NCI-H2029 treated with DMSO at 0.1 percent for 48 hours (cell line): ENCODE data around the gene PCMTD2.

ENCODE experiments used
- DNase-seq: peaks from one replicate; lab custom pipeline; 2025; lab: John Stamatoyannopoulos, UW

Gene PCMTD2

DNA sequence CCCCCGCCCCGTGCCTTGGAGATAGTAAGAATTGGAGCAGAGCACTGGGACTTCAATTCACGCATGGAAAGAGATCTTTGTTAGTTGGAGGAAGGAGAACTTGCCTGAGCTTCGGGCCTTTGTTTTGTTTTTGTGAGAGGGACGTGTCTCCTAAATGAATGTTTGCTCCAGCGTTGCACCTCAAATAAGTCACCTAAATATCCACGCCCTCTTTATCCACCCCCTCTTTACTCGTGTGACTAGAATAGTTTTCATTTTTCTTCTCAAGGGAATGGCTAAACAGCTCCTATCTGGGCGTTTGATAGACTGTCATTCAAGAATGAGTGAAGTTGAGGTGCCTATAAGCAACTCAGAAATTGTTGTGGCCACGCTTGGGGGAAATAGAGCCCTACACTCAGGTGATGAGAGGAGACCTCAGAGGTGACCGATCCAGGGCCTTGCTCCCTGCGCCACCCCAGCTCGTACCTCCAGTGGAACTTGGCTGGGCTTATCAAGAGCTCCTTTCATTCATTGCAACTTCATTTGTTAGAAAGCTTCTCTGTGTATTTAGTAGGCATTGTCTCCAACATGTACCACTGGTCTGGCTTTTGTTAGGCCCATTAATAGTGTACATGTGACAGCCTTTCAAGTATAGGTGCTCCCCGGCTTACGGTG lies 861 bp downstream of the PCMTD2 start:
- no peak for DNase-seq

GRCh38 chr20:64257107-64257757 lies 1.7 kb downstream of the PCMTD2 start:
- no peak for DNase-seq

DNA sequence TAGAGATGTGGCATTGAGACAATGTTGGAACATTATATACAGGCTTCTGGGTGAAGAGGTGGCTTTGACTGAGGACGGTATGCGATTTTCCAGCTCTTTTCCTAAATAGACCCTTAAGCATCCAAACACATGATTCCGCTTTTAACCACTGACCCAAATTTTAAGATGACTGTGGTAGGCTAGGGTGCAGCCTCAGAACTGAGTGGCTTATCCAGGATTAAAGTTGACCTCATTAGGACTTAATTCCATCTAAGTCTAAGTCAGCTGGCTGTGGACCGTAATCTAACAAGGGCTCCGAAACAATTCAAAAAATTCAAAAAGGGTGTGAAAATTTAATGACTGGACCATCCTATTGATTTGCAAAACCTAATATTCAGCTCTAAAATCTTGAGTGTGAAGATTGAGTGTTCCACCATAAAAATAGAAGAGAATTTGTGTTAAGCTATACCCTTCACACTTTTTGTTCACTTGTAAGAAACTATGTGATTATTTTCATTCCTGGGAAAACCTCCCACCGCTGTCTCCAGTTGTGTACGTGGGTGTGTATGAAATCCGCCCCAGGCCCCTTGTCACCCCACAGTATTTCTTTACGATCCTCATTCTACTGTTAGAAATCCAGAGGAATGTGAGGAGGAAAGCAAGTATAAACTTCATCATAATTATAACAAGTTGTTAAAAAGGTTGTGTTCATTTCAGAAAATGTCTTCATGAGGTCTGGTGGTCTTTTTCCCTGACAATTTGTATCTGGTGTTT lies 2.7 kb downstream of the PCMTD2 start:
- DNase-seq, result no peak

DNA sequence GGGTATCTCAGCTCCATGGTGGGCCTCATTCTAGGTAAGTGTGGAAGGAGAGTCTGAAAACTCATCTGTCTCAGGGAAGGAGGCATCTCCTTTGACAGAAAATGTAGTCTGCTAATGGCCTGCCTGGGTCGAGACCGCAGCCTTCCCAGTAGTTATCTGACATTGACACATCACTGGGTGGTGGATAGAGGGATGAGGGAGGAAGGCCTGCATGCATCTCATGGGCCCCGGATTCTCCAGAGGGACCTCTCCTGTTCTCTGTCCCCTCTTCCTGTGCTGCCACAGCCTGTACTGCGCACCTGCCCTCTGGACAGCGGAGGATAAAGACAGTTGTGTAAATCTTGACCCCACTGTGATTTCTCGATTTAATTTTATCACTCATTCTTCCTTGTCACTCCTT lies 4.7 kb downstream of the PCMTD2 start:
- DNase-seq, result no peak

DNA sequence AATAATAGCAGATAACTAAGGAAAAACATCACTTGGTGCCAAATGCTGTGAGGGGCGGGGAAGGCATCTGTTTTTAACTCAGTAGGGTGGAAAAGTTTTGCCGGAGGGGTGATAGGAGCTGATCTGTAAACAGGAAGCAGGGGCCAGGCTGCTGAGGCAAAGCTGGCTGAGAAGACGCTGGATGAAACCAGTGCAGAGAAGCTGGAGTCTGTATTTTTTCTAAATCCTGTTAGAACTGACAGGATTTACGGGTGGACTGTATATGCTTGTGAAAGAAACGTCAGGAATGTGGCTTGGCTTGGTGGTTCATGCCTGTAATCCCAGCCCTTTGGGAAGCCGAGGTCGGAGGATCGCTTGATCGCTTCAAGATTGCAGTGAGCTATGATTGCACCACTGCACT lies 5.6 kb downstream of the PCMTD2 start:
- no peak for DNase-seq

- no peak for DNase-seq
Observed at GRCh38 chr20:64264091-64264490, 8.5 kb downstream of the PCMTD2 start.

DNA sequence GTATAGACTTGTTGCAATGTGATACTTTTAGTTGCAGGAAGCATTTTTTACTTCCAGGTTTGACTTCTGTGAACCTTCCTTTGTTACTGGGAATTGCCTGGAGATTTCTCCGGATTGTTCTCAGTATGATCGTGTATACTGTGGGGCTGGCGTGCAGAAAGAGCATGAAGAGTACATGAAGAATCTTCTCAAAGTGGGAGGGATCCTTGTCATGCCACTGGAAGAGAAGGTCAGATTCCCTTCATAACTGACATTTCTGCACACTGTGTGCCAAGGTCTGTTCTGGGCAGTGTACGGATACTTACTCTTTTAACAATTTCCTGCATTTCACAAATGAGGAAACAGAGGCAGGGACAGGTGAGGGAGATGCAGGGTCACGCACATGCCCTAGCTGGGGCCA lies 9.7 kb downstream of the PCMTD2 start:
- DNase-seq, result no peak

- no peak for DNase-seq
Observed at GRCh38 chr20:64266988-64267387, 11.4 kb downstream of the PCMTD2 start.

- no peak for DNase-seq
Observed at GRCh38 chr20:64268174-64268573, 12.6 kb downstream of the PCMTD2 start.

GRCh38 chr20:64269604-64270411 lies 14.3 kb downstream of the PCMTD2 start:
- DNase-seq, result no peak

DNA sequence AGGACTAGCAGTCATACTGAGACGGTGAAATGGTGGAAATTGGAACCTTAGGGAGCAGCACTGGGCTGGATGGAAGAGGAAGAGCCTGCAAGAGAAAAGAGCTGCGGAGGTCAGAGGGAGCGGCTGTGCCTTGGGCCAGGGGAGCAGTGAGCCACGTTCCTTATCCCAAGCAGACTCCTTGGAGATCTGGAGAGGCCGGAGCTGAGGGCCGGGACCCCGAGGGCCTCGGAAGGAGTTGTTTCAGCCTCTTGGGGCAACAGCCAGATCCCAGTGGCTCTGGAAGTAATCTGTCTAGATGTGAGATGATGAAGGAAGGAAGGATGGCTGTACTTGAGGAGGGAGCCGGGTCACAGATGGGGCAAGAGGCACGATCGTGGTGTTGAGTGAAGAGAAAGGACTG lies 16.1 kb downstream of the PCMTD2 start:
- no peak for DNase-seq

GRCh38 chr20:64273109-64273508 lies 17.6 kb downstream of the PCMTD2 start:
- DNase-seq, result no peak

DNA sequence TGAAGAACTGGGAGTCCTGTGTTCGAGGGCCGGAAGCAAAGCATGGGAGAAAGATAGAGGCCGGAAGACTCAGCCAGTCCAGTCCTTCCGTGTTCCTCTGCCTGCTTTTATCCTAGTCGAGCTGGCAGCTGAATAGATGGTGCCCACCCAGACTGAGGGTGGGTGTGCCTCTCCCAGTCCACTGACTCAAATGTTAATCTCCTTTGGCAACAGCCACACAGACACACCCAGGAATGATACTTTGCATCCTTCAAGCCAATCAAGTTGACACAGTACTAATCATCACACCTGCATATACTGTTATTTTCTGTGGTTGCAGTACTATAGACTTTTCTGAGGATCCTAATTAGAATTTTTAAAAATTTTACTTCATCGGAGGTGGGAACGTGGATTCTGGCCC lies 21.3 kb downstream of the PCMTD2 start:
- DNase-seq, result no peak

DNA sequence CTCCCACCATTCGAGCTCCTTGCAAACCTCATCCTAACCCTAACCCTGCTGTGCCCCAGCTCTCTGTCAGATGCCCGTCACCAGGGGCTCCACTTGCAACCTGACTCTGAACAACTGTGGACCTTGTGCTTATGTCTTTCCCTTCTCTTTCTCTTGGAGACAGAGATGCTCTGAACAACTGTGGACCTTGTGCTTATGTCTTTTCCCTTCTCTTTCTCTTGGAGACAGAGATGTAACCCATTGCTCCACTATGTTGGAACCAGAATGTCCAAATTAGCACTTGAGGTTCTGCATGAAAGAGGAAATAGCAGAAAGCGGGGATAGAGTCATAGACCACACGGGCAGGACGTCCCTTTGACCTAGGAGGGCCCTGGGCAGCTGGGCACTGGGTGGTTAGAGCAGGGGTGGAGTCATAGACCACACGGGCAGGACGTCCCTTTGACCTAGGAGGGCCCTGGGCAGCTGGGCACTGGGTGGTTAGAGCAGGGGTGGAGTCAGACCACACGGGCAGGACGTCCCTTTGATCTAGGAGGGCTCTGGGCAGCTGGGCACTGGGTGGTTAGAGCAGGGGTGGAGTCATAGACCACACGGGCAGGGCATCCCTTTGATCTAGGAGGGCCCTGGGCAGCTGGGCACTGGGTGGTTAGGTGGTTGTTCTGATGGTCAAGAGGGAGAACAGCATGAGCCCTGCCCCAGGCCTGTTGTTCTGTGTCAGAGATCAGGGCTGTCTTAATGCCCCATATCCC lies 22.2 kb downstream of the PCMTD2 start:
- DNase-seq, result no peak

DNA sequence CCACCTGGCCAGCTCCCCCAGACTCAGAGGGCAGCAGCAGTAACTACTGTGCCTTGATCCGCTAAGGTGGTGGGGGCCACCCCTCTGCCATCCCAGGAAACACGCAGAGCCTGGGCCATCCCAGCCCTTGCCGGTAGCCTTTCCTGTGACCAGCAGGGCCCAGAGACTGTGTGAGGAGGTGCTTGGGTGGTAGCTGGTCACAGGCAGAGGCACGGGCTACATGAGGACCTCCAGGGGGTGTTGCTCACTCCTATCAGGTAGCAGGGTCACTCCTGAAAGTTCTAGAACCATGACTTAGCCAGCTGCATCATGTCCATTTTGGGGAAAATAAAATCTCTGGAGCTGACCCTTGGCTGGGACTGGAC lies 22.8 kb downstream of the PCMTD2 start:
- no peak for DNase-seq

DNA sequence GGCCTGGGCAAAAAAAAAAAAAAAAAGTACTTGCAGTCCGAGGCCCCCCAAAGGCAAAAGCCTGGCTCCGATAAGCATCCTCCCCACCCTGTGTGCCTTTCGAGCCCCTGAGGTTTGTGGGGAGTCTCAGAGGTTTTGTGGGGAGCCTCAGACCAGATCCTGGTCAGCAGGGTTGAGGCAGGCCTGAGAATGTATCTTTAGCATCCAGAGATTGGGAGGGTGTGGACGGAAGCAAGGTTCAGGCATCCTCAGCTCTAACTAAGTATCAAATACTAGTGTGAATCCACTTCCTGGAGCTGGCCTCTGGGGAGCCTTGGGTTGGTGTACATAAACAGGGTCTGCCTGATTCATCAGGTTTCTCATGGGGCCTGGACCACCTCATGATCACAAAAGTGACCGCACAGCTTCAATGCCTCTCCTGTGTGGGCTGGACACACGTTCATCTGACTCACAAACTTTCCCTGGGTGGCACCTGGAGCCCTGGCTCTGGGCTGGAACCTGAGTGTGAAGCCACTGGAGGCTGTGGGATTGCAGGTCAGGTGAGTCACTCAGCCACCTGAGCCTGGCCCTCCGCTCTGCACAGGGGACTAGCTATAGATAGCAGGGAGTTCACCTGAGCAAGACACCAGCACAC lies 24.4 kb downstream of the PCMTD2 start:
- DNase-seq, result no peak

DNA sequence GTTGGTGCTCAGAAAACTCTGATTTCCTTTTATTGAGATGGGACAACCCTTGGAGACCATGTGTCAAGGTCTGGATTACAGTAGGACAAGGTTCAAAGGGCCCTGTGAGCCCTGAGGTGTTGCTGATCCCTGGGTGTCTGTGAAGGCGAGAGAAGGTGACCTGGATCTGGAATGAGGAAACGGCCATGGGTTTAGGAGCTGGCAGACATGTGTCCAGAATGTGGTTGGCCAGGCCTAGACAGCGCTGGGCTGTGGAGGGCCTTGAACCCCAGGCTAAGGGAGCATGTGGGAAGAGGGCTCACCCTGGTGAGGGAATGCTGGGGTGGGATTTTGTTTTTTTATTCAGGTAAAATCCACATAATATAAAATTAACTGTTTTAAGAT lies 24.9 kb downstream of the PCMTD2 start:
- DNase-seq, result no peak

- DNase-seq, result no peak
Observed at GRCh38 chr20:64283646-64284045, 28.1 kb downstream of the PCMTD2 start.

- peak; percentile 42 for DNase-seq
Observed at GRCh38 chr20:64285579-64286446, 30.3 kb downstream of the PCMTD2 start.
